Limb (tissue), 2 donors: ENCODE data around the gene SH2D3C.

ENCODE experiments used
- DNase-seq, 2 donors: peaks; one replicate each; pipeline ENCODE4 v3.0.0-alpha.2; 2016; ENCODE audit errors: extremely low spot score in 2 of 2

Gene SH2D3C

GRCh38 chr9:127700140-127700539 is 78.3 kb downstream of the SH2D3C start:
- no peak for DNase-seq

- peak; percentile 94 to 95 for DNase-seq
Observed at GRCh38 chr9:127698985-127699670, 79.3 kb downstream of the SH2D3C start.

- no peak for DNase-seq
Observed at GRCh38 chr9:127698386-127698785, 80.1 kb downstream of the SH2D3C start.

GRCh38 chr9:127697575-127697974 is 80.9 kb downstream of the SH2D3C start:
- no peak for DNase-seq

- DNase-seq, result no peak
Observed at GRCh38 chr9:127694890-127695720, 83.4 kb downstream of the SH2D3C start.

GRCh38 chr9:127693697-127694096 is 84.8 kb downstream of the SH2D3C start:
- no peak for DNase-seq

GRCh38 chr9:127693143-127693542 is 85.3 kb downstream of the SH2D3C start:
- DNase-seq, result no peak

GRCh38 chr9:127692071-127692470 is 86.4 kb downstream of the SH2D3C start:
- no peak for DNase-seq

GRCh38 chr9:127690735-127691134 is 87.7 kb downstream of the SH2D3C start:
- no peak for DNase-seq

GRCh38 chr9:127689329-127690000 is 89.0 kb downstream of the SH2D3C start:
- no peak for DNase-seq
